GM18508 (cell line): ENCODE data around the gene ZXDA.
"Not testable (repeated sequence)": the region's sequence is repeated elsewhere in the genome, so short reads cannot be mapped to it uniquely, and the experiment has no call there.

ENCODE experiments used
- ATAC-seq: cut with Tn5 transposase; IDR thresholded peaks from one replicate; pipeline ENCODE4 v1.9.1; 2021; ENCODE audit warnings: moderate number of reproducible peaks; ENCODE audit not compliant: insufficient read depth, unreplicated experiment

The ZXDA gene, protein sequence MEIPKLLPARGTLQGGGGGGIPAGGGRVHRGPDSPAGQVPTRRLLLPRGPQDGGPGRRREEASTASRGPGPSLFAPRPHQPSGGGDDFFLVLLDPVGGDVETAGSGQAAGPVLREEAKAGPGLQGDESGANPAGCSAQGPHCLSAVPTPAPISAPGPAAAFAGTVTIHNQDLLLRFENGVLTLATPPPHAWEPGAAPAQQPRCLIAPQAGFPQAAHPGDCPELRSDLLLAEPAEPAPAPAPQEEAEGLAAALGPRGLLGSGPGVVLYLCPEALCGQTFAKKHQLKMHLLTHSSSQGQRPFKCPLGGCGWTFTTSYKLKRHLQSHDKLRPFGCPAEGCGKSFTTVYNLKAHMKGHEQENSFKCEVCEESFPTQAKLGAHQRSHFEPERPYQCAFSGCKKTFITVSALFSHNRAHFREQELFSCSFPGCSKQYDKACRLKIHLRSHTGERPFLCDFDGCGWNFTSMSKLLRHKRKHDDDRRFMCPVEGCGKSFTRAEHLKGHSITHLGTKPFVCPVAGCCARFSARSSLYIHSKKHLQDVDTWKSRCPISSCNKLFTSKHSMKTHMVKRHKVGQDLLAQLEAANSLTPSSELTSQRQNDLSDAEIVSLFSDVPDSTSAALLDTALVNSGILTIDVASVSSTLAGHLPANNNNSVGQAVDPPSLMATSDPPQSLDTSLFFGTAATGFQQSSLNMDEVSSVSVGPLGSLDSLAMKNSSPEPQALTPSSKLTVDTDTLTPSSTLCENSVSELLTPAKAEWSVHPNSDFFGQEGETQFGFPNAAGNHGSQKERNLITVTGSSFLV

GRCh38 chrX:57910287-57910912 lies at the start of gene ZXDA:
TSS of gene ZXDA (minus strand) at chrX:57910458. CDS start at chrX:57910420, 38 bp downstream.
- ATAC-seq, result peak; percentile 59

- no peak for ATAC-seq
Observed at GRCh38 chrX:57952320-57952678, 42.0 kb upstream of the ZXDA start.

- no peak for ATAC-seq
Observed at GRCh38 chrX:57951666-57952319, 41.5 kb upstream of the ZXDA start.

DNA sequence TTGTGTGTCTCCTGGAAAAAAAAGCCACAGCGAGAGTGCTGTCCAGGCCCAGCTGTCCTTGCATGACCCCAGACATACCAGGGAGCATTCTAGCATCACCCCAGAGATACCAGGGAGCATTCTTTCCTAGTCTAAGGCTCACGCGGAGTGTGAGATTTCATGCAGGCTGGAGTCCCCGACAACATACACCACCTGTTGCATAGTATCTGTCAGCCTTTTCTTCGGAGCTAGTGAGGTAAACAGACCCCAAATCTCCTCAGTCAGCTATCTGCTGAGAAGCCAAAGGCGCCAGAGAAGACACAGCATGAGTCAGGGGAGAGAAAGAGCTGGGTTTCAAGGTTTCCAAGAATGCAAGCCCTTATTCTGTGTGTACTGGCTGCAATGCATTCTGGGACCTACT lies 23.1 kb upstream of the ZXDA start:
- ATAC-seq, result no peak

DNA sequence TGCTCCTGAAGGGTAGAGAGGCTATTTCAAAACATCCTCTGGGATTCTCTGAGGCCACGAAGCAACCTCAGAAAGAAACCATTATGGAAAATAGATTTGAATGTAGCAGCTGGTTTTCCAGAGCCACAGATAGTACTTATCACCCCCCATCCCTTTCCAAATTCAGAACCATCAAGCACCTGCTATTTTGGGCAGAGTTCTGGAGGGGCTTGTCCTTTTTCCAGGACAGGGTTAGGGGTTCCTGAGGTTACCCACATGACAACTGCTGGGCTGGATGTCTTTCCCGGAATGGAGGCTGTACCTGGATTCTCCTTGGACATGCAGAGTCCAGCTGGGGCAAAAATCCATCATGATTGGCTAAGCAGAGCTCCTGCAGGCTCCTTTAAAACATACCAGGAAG lies 22.0 kb upstream of the ZXDA start:
- ATAC-seq, result no peak

DNA sequence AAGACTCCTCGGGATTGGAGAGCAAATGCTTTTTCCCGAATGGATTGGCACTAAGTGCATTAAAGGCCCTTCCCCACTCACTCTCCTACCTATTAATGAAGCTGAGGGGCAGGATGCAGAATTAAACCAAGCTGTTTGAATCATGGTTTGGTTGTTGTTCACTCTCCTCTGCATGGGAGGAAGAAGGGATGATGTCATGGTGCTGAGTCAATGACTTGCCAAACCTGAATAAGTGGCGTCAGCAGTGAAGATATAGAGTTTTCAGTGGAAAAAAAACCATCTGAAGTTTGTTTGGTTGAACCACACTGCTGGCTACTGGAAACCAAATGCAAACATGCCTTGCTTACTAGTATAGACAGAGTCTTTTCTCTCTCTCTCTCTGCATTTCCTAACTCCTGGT lies 19.8 kb upstream of the ZXDA start:
- ATAC-seq, result no peak

DNA sequence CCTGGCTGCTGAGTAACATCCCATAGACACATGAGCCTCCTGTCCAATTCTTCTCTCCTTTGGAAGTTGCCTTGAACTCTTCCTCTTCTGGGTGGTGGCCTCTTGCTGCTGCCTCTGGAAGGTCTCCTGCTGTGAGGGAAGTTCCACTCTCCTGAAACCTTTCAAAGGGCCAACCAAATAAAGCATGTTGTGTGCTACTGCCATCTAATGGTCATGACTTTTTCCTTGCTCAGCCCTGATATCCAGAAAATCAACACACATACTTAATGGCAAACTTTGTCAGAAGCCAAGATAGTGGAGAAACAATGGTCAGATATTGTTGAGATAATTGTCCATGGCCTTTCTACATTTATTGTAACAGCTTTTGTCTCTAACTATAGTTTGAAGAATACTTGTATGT lies 19.1 kb upstream of the ZXDA start:
- ATAC-seq, result no peak

GRCh38 chrX:57925806-57926205 lies 15.5 kb upstream of the ZXDA start:
- ATAC-seq, result no peak

DNA sequence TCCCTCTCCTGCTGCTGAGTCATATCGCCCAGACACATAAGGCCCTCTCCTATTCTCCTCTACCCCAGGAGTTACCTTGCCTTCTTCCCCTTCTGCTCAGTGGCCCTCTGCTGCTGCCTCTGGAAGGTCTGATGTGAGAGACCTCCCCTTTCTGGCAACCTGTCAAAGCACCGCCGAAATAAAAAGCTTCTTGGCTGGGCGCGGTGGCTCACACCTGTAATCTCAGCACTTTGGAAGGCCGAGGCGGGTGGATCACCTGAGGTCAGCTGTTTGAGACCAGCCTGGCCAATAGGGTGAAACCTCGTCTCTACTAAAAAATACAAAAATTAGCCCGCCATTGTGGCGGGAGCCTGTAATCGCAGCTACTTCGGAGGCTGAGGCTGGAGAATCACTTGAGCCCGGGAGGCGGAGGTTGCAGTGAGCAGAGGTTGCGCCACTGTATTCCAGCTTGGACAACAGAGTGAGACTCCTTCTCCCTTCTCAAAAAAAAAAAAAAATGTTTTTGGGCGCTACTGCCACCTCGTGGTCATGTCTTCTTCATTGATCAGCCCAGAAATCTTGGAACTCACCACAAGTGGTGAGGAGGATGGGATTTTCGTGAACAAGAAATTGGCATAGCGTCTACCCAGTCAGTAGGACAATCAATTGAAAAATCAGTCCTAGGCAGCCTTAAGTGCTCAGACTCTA lies 8.6 kb upstream of the ZXDA start:
- no peak for ATAC-seq

GRCh38 chrX:57915680-57916079 lies 5.4 kb upstream of the ZXDA start:
- ATAC-seq, result no peak

DNA sequence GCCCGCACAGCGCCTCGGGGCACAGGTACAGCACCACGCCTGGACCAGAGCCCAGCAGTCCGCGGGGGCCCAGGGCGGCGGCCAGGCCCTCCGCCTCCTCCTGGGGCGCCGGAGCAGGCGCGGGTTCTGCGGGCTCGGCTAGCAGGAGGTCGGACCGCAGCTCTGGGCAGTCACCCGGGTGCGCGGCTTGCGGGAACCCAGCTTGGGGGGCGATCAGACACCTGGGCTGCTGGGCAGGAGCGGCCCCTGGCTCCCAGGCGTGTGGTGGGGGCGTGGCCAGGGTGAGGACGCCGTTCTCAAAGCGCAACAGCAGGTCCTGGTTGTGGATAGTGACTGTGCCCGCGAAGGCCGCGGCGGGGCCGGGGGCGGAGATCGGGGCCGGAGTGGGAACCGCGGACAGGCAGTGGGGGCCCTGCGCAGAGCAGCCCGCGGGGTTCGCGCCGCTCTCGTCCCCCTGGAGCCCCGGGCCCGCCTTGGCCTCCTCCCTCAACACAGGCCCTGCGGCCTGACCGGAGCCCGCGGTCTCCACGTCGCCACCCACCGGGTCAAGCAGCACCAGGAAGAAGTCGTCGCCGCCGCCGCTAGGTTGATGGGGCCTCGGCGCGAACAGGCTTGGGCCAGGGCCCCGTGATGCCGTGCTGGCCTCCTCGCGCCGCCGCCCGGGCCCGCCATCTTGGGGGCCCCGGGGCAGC lies 517 bp downstream of the ZXDA start:
- peak; percentile 43 for ATAC-seq

DNA sequence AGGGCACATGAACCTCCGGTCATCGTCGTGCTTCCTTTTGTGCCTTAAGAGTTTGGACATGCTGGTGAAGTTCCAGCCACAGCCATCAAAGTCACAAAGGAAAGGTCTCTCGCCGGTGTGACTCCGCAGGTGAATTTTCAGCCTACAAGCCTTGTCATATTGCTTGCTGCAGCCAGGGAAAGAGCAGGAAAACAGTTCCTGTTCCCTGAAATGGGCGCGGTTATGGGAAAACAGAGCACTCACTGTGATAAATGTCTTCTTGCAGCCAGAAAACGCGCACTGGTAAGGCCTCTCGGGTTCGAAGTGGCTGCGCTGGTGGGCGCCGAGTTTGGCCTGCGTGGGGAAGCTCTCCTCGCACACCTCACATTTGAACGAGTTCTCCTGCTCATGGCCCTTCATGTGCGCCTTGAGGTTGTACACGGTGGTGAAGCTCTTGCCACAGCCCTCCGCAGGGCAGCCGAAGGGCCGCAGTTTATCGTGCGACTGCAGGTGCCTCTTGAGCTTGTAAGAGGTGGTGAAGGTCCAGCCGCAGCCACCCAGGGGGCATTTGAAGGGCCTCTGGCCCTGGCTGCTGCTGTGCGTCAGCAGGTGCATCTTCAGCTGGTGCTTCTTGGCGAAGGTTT lies 1.2 kb downstream of the ZXDA start:
- not testable (repeated sequence) for ATAC-seq

DNA sequence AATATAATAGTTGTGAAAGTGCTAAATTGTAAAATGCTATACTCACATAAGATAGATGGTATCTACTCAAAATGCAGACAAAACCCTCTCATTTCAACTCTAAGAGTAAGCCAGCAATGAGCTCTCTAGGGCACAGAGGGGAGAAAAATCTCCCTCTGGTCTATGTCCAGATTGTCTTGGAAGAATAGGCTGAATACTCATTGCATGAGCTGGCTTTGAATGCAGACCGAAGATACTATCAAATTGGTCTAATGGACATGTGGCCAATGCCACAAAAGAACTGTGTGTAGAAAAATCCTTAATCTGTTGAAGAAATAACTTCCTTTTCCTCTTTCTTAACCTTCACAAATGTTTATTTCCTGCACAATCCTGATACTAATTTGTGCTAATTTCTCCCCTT lies 3.5 kb downstream of the ZXDA start:
- no peak for ATAC-seq

GRCh38 chrX:57905141-57905540 lies 5.1 kb downstream of the ZXDA start:
- no peak for ATAC-seq

DNA sequence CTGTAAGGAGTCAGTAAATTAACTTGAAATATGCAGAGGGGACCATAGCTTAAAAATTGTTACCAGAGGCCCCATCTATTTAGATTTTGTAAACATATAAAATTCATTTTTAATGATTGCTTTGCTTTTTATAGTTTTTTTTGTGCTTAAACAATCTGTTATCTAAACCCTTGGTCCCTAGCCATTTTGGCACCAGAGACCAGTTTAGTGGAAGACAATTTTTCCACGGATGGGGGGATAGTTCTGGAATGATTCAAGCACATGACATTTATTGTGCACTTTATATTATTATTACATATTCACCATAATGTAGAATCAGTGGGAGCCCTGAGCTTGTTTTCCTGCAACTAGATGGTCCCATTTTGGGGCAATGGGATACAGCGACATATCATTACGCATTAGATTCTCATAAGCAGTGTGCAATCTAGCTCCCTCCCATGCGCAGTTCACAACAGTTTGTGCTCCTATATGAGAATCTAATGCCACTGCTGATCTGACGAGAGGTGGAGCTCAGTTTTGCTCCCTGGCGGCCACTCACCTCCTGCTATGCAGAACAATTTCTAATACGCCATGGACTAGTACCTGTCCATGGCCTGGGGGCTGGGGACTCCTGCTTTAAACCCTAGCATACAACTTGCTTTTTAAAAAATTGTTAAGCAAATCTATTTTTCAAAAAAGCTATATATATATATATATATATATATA lies 5.9 kb downstream of the ZXDA start:
- no peak for ATAC-seq

DNA sequence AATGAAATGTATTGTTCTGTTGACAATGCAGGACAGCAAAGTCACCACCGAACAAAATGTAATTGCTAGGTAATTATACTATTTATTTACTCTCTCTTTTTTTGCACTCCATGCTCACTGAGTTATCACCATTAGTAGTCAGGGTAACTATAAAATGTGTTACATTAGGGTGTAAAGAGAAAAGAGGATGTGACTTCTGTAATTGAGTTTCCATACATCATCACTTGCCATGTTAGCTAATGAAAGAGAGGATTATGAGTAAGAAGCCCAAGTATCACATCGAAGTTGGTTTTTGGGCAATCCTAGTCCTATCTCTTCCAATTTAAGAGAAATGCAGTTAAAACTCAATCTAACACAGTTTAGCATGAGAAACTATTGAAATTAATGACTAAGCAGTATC lies 7.6 kb downstream of the ZXDA start:
- no peak for ATAC-seq

GRCh38 chrX:57901466-57901865 lies 8.8 kb downstream of the ZXDA start:
- ATAC-seq, result no peak

DNA sequence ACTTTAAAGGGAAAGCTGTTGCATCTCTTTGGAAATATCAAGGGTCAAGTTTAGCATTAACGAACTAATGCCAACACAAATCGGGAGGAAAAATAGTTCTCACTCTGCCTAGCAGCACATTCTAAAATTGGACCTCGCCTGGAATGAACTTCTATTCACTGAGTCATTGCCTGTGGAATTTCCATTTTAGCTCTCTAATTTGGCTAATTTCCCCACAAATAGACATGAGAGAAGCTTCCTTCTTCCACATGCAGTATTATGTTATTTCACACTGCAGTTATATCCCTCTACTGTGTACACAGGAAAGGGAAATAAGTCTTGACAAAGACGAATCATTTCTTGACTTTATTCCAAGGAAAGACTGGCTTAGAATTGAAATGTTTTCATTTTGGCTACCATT lies 9.3 kb downstream of the ZXDA start:
- no peak for ATAC-seq

GRCh38 chrX:57899906-57900305 lies 10.4 kb downstream of the ZXDA start:
- ATAC-seq, result no peak
